K562 (cell line): ENCODE results near the gene POLR3G. TPM values are rescaled to one million over a fixed set of nuclear protein-coding genes. Genes with fewer than 3 reads are reported as not detected.
A peak's percentile ranks its signal among the peaks of the same experiment; 100 is the strongest.

ENCODE experiments used
- MGA ChIP-seq: fragments of 450-650 bp; IDR thresholded peaks from 2 replicates; pipeline ENCODE4 v1.6.1; 2016; ENCODE audit warnings: mild to moderate bottlenecking, moderate library complexity
- polyA plus RNA-seq, 8 experiments: library from polyadenylated mRNA; depleted of rRNA in 4 of 8; stranded (reverse) in 5 of 8; unstranded in 3 of 8; fragments of >200 nt; fragmentation: Nextera tagmentation in 2 of 8; fragmentation: Illumina TruSeq in 1 of 8; extraction: Ambion mirVana in 2 of 8; extraction: Trizol in 1 of 8; gene quantifications; 2 replicates each; pipeline versions ENCODE4 v1.2.1 to v1.2.3, GENCODE V29; 2011 to 2014; ENCODE audit warnings: inconsistent platforms in 1 of 8, missing spikeins in 1 of 8
- total RNA-seq, 7 experiments: library from RNA; depleted of rRNA in 6 of 7; stranded (reverse); fragments of >200 nt in 6 of 7; fragmentation: Illumina TruSeq in 2 of 7; extraction: Trizol in 2 of 7; gene quantifications; 2 replicates each; pipeline versions ENCODE4 v1.2.1 to v1.2.3, GENCODE V29; 2011 to 2021; ENCODE audit warnings: low replicate concordance in 1 of 7

The POLR3G gene
- total and polyA plus RNA-seq, 9 of the 15 experiments (the other 6 are each of a cell fraction or from before 2014, with no cell fraction given), result 39.0 to 111 (median 59.0) TPM

GRCh38 chr5:90557871-90558270, 83.2 kb downstream of the POLR3G start (continued):
- peak; percentile 24; the same call in 1 of the 2 replicates for TF ChIP-seq MGA
- TF ChIP-seq, all 486 proteins: peak for 1
